HepG2 (cell line): ENCODE results near the gene LNX2. TPM values are rescaled to one million over a fixed set of nuclear protein-coding genes. Genes with fewer than 3 reads are reported as not detected.

Experiments used
- ATAC-seq: fragments of 200-7000 bp; cut with Tn5 transposase; 3 replicates; pipeline ENCODE4 v1.9.1; 2020; ENCODE audit warnings: mild to moderate bottlenecking, moderate library complexity
- BruUV-seq: library from RNA; stranded (reverse); fragments of 400-500 nt; replicated peaks from 2 replicates; lab custom pipeline; 2021; lab: Mats Ljungman, UMichigan
- CTCF ChIA-PET: fragments of 300-600 bp; formaldehyde crosslinking; extraction: SDS; loops from one replicate; lab custom pipeline; 2021; ENCODE audit warnings: low total read pairs, inconsistent platforms, low intra/inter-chr PET ratio; lab: Yijun Ruan, JAX
- POLR2A ChIA-PET: fragments of 350-600 bp; sonication (Branson Sonifier 250); formaldehyde crosslinking; loops from one replicate; lab custom pipeline; 2020; ENCODE audit warnings: antibody characterized with exemption, inconsistent platforms; lab: Yijun Ruan, JAX
- DNase-seq: peaks from one replicate; pipeline ENCODE4 v3.0.0-alpha.2; 2015; ENCODE audit warnings: low spot score
- FAIRE-seq: peaks from 3 replicates; lab custom pipeline; 2011; peaks lifted over from hg19 to GRCh38; lab: Jason Lieb, UNC
- H2AFZ ChIP-seq: one replicate; pipeline ENCODE4 v1.6.1; 2011; ENCODE audit warnings: low read length, inconsistent platforms
- H3K27ac ChIP-seq: fragments of 300-600 bp; 3 replicates; pipeline ENCODE4 v1.8.0; 2011; ENCODE audit warnings: mixed run types, mild to moderate bottlenecking, mixed read lengths, low read length, inconsistent platforms; ENCODE audit not compliant: insufficient read depth; ENCODE audit errors: extremely low read length
- H3K27me3 ChIP-seq, 2 experiments: fragments of 200-600 bp in 1 of 2; 2 replicates in 1 of 2; 3 replicates in 1 of 2; pipeline versions ENCODE4 v1.6.0 to v1.8.0; 2011; ENCODE audit warnings: low read length in 2 of 2, mild to moderate bottlenecking in 2 of 2, moderate library complexity in 2 of 2, inconsistent platforms in 1 of 2; ENCODE audit not compliant: insufficient read depth in 2 of 2, control insufficient read depth in 1 of 2
- H3K36me3 ChIP-seq, 2 experiments: fragments of 200-600 bp in 1 of 2; replicated peaks in 1 of 2; 2 replicates in 1 of 2; 3 replicates in 1 of 2; pipeline versions ENCODE4 v1.5.1 to v1.8.0; 2011; ENCODE audit warnings: low read length in 2 of 2, inconsistent platforms in 1 of 2; ENCODE audit not compliant: insufficient read depth in 2 of 2, control insufficient read depth in 1 of 2
- H3K4me1 ChIP-seq: 2 replicates; pipeline ENCODE4 v1.5.1; 2012; ENCODE audit warnings: low read length, inconsistent platforms; ENCODE audit not compliant: insufficient read depth
- H3K4me2 ChIP-seq: 2 replicates; pipeline ENCODE4 v1.6.0; 2011; ENCODE audit warnings: low read depth, low read length, inconsistent platforms
- H3K4me3 ChIP-seq, 3 experiments: fragments of 200-600 bp in 1 of 3; sonication (generic), shearing (Covaris generic) in 1 of 3; replicated peaks in 1 of 3; 2 replicates each; pipeline ENCODE4 v1.5.1; 2011 to 2016; ENCODE audit warnings: low read length in 3 of 3, inconsistent platforms in 2 of 3, low read depth in 2 of 3, mild to moderate bottlenecking in 2 of 3, control low read depth in 1 of 3, mixed read lengths in 1 of 3; ENCODE audit not compliant: insufficient read depth in 1 of 3
- H3K79me2 ChIP-seq: one replicate; pipeline ENCODE4 v1.6.1; 2011; ENCODE audit warnings: low read length, inconsistent platforms; ENCODE audit not compliant: insufficient read depth
- H3K9ac ChIP-seq: 2 replicates; pipeline ENCODE4 v1.6.0; 2011; ENCODE audit warnings: mild to moderate bottlenecking, low read depth, low read length, inconsistent platforms; ENCODE audit not compliant: insufficient read depth
- H3K9me3 ChIP-seq: 2 replicates; pipeline ENCODE4 v1.5.1; 2012; ENCODE audit warnings: mild to moderate bottlenecking, low read length
- H4K20me1 ChIP-seq: 2 replicates; pipeline ENCODE4 v1.6.0; 2011; ENCODE audit warnings: inconsistent platforms, mild to moderate bottlenecking, low read length, moderate library complexity; ENCODE audit not compliant: insufficient read depth
- AKAP8 ChIP-seq: sonication (generic); formaldehyde crosslinking; IDR thresholded peaks from 2 replicates; pipeline ENCODE4 v1.5.1; 2020; ENCODE audit warnings: mild to moderate bottlenecking, missing genetic modification reagents
- ARID2 ChIP-seq: sonication (generic); formaldehyde crosslinking; IDR thresholded peaks from 2 replicates; pipeline ENCODE4 v1.8.1; 2022; ENCODE audit warnings: mild to moderate bottlenecking, missing genetic modification reagents, borderline replicate concordance
- ELF3 ChIP-seq: IDR thresholded peaks from 2 replicates; pipeline ENCODE4 v1.6.1; 2016; ENCODE audit warnings: missing genetic modification reagents, missing compliant biosample characterization
- GPN1 ChIP-seq: sonication (generic); formaldehyde crosslinking; IDR thresholded peaks from 2 replicates; pipeline ENCODE4 v1.5.1; 2020; ENCODE audit warnings: missing genetic modification reagents, borderline replicate concordance
- NR2C2 ChIP-seq: sonication (generic); formaldehyde crosslinking; IDR thresholded peaks from 2 replicates; pipeline ENCODE4 v1.4.0; 2020; ENCODE audit warnings: missing genetic modification reagents, mild to moderate bottlenecking, moderate library complexity, borderline replicate concordance
- PLRG1 ChIP-seq: fragments of 450-650 bp; conservative IDR thresholded peaks from 2 replicates; pipeline ENCODE4 v1.6.1; 2016
- PPARG ChIP-seq: conservative IDR thresholded peaks from 2 replicates; pipeline ENCODE4 v1.6.1; 2016; ENCODE audit warnings: missing biosample characterization, missing genetic modification reagents
- RFXAP ChIP-seq: sonication (generic); formaldehyde crosslinking; IDR thresholded peaks from 2 replicates; pipeline ENCODE4 v1.4.0; 2020; ENCODE audit warnings: missing genetic modification reagents, borderline replicate concordance
- SP1 ChIP-seq, 2 experiments: fragments of 450-650 bp in 1 of 2; sonication (generic) in 1 of 2; formaldehyde crosslinking in 1 of 2; IDR thresholded peaks; 2 replicates each; pipeline versions ENCODE4 v1.4.0 to v1.6.1; 2016 to 2020; ENCODE audit warnings: missing genetic modification reagents in 1 of 2
- TOE1 ChIP-seq: sonication (generic); formaldehyde crosslinking; IDR thresholded peaks from 2 replicates; pipeline ENCODE4 v1.4.0; 2020; ENCODE audit warnings: mild to moderate bottlenecking, missing genetic modification reagents
- ZNF282 ChIP-seq: fragments of 450-650 bp; IDR thresholded peaks from 2 replicates; pipeline ENCODE4 v1.6.1; 2018; ENCODE audit not compliant: partially characterized antibody
- ZNF329 ChIP-seq: sonication (generic); formaldehyde crosslinking; IDR thresholded peaks from 2 replicates; pipeline ENCODE4 v1.9.0; 2021; ENCODE audit warnings: low read depth, mild to moderate bottlenecking, missing genetic modification reagents
- ZNF354B ChIP-seq: sonication (generic); formaldehyde crosslinking; IDR thresholded peaks from 2 replicates; pipeline ENCODE4 v1.8.0; 2022; ENCODE audit warnings: mild to moderate bottlenecking, missing genetic modification reagents
- ZNF564 ChIP-seq: sonication (generic); formaldehyde crosslinking; IDR thresholded peaks from 2 replicates; pipeline ENCODE4 v1.8.1; 2023; ENCODE audit warnings: mild to moderate bottlenecking, missing genetic modification reagents
- ZNF691 ChIP-seq: sonication (generic); formaldehyde crosslinking; IDR thresholded peaks from 2 replicates; pipeline ENCODE4 v1.4.0; 2020; ENCODE audit warnings: missing genetic modification reagents, low read depth, mild to moderate bottlenecking, borderline replicate concordance
- ZNF770 ChIP-seq: sonication (generic); formaldehyde crosslinking; IDR thresholded peaks from 2 replicates; pipeline ENCODE4 v1.5.0; 2020; ENCODE audit warnings: mild to moderate bottlenecking, missing genetic modification reagents
- WGBS: methylation state at CpG from one replicate; pipeline ENCODE4 v1.1.6; 2017; ENCODE audit warnings: low lambda C conversion rate; 5-methylcytosine and 5-hydroxymethylcytosine counted together
- in situ Hi-C: cut with HindIII; loops from 2 replicates; pipeline ENCODE4 v1.10.0; 2017; ENCODE audit warnings: low pct_unique_long_range_greater_than_20kb; ENCODE audit not compliant: extremely low pct_ligation_motif_present
- intact Hi-C: fragments of 100-400 bp; cut with micrococcal nuclease; formaldehyde crosslinking; loops from one replicate; pipeline ENCODE4 v1.10.0; 2022; ENCODE audit not compliant: unreplicated experiment
- polyA plus RNA-seq, 8 experiments: library from polyadenylated mRNA; depleted of rRNA in 3 of 8; stranded (reverse) in 7 of 8; unstranded in 1 of 8; fragments of >200 nt; fragmentation: Illumina TruSeq in 4 of 8; extraction: Trizol in 4 of 8; gene quantifications; 2 replicates each; pipeline versions ENCODE4 v1.2.1 to v1.2.3, GENCODE V29; 2011 to 2016; ENCODE audit warnings: low read depth in 4 of 8, missing spikeins in 1 of 8, mixed read lengths in 1 of 8; ENCODE audit not compliant: insufficient read depth in 1 of 8
- total RNA-seq, 5 experiments: library from RNA; depleted of rRNA; stranded (reverse); fragments of >200 nt; fragmentation: Illumina TruSeq; extraction: Trizol; gene quantifications; 2 replicates each; pipeline ENCODE4 v1.2.3, GENCODE V29; 2016; ENCODE audit warnings: low read depth in 1 of 5
- TF ChIP-seq, protein P1 (sequence below): sonication (generic); formaldehyde crosslinking; IDR thresholded peaks from 2 replicates; pipeline ENCODE4 v1.4.0; 2020; ENCODE audit warnings: missing genetic modification reagents, mild to moderate bottlenecking, borderline replicate concordance
- TF ChIP-seq, protein P2 (sequence below), 2 experiments: fragments of 450-650 bp in 1 of 2; sonication (generic) in 1 of 2; formaldehyde crosslinking; IDR thresholded peaks; 2 replicates each; pipeline versions ENCODE4 v1.5.0 to v1.8.0; 2020 to 2022; ENCODE audit warnings: mild to moderate bottlenecking in 1 of 2, missing genetic modification reagents in 1 of 2
- TF ChIP-seq, protein P3 (sequence below): sonication (generic); formaldehyde crosslinking; IDR thresholded peaks from 2 replicates; pipeline ENCODE4 v1.8.1; 2023; ENCODE audit warnings: missing genetic modification reagents, mild to moderate bottlenecking, borderline replicate concordance

The LNX2 gene
- total and polyA plus RNA-seq, 2 of the 13 experiments (the other 11 are each of a cell fraction or from before 2014, with no cell fraction given): 9.2 to 9.7 TPM

DNA sequence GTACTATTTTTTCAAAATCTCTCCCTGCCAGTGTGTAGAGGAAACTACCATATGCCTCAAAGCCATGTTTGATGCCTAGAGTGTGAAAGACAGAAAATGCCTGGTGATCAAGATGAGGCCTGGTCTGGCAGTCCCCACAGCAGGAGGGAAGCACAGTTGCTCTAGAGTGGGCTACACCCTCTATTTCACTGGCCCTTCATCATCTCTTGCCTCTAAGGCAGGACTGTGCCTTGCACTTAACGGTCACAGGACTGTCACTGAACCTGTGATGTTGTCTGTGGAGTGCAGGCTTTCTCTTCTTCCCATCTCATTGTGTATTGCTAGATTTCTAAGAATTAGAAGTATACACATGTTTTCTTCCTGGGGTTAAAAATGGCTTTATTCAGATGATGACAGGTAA lies 17.7 kb upstream of the LNX2 start:
- Histone ChIP-seq H3K9me3 (no peaks in the 10 kb centered on the region), H3K27me3 (no peaks in the 10 kb centered on the region), H4K20me1 (no peaks in the 10 kb centered on the region), H3K9ac (no peak overlapping the region), H3K4me3 (no peak overlapping the region), H3K36me3 (peaks cover 0 to 6% of the 10 kb centered on the region in 2 experiments; a peak in 1 of 5 replicates), H2AFZ (no peak overlapping the region), H3K4me2 (no peak overlapping the region), H3K79me2 (peaks cover 35% of the 10 kb centered on the region), H3K4me1 (peaks cover 63% of the 10 kb centered on the region), H3K27ac (no peak overlapping the region)
- TF ChIP-seq PLRG1 (no peak), ZNF691 (CRISPR knock-in tag) (no peak), NR2C2 (CRISPR knock-in tag) (no peak), ZNF282 (no peak), ELF3 (no peak), ZNF770 (CRISPR knock-in tag) (no peak), RFXAP (CRISPR knock-in tag) (no peak), ZNF354B (CRISPR knock-in tag) (no peak), ARID2 (no peak), AKAP8 (CRISPR knock-in tag) (no peak), PPARG (CRISPR knock-in tag) (no peak), GPN1 (CRISPR knock-in tag) (no peak), ZNF329 (CRISPR knock-in tag) (no peak), ZNF564 (CRISPR knock-in tag) (no peak), SP1 (IDR thresholded peaks at IDR 0.05) (no peak), SP1 (CRISPR knock-in tag; IDR thresholded peaks at IDR 0.05) (no peak), TOE1 (no peak)
- TF ChIP-seq, protein P1, sequence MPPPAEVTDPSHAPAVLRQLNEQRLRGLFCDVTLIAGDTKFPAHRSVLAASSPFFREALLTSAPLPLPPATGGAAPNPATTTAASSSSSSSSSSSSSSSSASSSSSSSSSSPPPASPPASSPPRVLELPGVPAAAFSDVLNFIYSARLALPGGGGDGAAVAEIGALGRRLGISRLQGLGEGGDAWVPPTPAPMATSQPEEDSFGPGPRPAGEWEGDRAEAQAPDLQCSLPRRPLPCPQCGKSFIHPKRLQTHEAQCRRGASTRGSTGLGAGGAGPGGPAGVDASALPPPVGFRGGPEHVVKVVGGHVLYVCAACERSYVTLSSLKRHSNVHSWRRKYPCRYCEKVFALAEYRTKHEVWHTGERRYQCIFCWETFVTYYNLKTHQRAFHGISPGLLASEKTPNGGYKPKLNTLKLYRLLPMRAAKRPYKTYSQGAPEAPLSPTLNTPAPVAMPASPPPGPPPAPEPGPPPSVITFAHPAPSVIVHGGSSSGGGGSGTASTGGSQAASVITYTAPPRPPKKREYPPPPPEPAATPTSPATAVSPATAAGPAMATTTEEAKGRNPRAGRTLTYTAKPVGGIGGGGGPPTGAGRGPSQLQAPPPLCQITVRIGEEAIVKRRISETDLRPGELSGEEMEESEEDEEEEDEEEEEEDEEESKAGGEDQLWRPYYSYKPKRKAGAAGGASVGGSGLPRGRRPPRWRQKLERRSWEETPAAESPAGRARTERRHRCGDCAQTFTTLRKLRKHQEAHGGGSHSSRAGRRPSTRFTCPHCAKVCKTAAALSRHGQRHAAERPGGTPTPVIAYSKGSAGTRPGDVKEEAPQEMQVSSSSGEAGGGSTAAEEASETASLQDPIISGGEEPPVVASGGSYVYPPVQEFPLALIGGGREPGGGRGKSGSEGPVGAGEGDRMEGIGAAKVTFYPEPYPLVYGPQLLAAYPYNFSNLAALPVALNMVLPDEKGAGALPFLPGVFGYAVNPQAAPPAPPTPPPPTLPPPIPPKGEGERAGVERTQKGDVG: no peak
- TF ChIP-seq, protein P2, sequence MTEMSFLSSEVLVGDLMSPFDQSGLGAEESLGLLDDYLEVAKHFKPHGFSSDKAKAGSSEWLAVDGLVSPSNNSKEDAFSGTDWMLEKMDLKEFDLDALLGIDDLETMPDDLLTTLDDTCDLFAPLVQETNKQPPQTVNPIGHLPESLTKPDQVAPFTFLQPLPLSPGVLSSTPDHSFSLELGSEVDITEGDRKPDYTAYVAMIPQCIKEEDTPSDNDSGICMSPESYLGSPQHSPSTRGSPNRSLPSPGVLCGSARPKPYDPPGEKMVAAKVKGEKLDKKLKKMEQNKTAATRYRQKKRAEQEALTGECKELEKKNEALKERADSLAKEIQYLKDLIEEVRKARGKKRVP (CRISPR knock-in tag; IDR thresholded peaks at IDR 0.05): no peak
- TF ChIP-seq, protein P3, sequence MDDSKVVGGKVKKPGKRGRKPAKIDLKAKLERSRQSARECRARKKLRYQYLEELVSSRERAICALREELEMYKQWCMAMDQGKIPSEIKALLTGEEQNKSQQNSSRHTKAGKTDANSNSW (CRISPR knock-in tag): no peak
- WGBS: 100% methylated on average over 1 of the region's 1 CpG
- CTCF ChIA-PET: no interaction called here
- BruUV-seq: no TSS peak
- POLR2A ChIA-PET: interaction anchor here (1.2 kb wide), 1 partner anchor 17 kb away, joined by 8 read pairs; the partner anchor contains the start of gene LNX2
- FAIRE-seq (no peak), DNase-seq (no peak), ATAC-seq (no peak)
- intact Hi-C loops: no loop called here
- in situ Hi-C loops: no loop called here
